COLO668 (cell line): ENCODE measurements around the gene TNS3.

Source experiments
- DNase-seq: peaks from one replicate; lab custom pipeline; 2025; ENCODE audit not compliant: unreplicated experiment; lab: John Stamatoyannopoulos, UW

The TNS3 gene

GRCh38 chr7:47526466-47526865 is 55.4 kb downstream of the TNS3 start:
- DNase-seq, result no peak

- no peak for DNase-seq
These were observed 56.8 kb downstream of the TNS3 start for GRCh38 chr7:47525066-47525623.

DNA sequence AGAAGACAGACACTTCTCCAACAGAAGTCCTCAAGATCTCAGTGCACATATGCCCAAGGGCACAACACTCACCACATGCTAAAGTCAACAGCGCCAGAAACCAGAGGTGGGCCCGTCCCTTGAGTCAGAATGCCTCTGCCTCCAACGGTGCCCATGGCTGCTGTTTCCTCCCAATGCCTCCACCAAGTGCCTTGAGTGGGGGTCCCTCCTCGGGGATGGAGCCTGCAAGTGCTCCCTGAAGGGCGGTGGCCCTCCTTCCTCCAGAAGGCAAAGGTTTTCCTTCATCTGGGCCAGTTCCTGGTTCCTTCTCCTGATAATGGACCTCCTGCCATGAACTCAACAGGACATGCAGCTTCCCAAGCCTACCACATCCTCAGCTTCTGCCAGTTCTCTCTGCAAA is 58.5 kb downstream of the TNS3 start:
- DNase-seq, result no peak

DNA sequence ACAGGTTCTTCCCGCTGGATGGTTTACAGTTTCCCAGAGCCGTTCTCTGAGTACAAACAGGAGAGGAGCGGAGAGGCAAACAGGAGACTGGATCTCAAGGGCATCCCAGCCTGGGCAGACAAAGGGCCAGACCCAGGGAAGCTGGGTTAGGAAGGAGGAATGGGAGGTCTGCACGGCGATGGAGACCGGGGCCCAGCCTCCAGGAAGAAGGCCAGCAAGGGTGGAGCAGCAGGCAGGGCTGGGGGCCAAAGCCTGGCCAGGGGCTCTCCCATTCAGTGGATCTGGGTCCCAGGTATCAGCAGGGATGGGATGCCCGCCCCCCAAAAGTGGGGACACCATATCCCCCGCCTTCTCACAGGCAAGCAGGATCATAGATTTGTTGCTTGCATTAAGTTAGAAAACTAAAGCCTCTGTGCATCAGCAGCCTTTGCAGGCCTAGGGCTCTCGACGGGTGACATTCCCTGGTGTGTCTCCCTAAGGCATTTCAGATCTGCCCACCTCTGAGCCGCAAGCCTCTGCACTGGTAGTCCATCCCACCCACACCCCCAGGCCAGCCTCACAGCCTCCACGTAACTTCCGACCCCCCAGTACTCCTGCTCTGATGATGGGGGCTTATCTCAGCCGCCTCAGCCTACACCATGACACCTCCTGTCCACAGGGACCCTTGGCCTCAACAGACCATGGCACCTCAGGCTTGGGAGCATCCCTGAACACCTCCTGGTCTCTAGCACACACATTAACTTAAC is 59.9 kb downstream of the TNS3 start:
- DNase-seq, result no peak

GRCh38 chr7:47521011-47521795 is 60.7 kb downstream of the TNS3 start:
- DNase-seq, result no peak

DNA sequence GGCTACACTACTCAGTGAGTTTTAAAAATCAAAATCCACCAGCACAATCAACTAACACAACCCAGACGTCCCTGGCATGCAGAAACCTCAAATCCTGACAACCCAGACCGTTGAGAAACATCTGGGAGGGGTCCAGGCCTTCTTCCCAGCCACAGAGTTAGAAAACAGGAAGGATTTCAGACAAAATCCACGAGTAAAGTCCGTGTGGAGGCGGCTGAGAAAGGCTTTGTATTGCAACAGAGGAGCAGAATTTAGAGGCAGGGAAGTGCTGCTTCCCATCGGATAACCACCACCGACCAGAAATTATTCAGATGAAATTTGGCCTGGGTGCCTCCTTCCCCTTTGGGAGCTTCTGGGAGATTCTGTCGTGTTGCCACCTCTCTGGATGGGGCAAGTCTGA is 61.5 kb downstream of the TNS3 start:
- DNase-seq, result no peak

GRCh38 chr7:47518827-47519226 is 63.1 kb downstream of the TNS3 start:
- DNase-seq, result no peak

- no peak for DNase-seq
These were observed 64.0 kb downstream of the TNS3 start for GRCh38 chr7:47517821-47518480.

DNA sequence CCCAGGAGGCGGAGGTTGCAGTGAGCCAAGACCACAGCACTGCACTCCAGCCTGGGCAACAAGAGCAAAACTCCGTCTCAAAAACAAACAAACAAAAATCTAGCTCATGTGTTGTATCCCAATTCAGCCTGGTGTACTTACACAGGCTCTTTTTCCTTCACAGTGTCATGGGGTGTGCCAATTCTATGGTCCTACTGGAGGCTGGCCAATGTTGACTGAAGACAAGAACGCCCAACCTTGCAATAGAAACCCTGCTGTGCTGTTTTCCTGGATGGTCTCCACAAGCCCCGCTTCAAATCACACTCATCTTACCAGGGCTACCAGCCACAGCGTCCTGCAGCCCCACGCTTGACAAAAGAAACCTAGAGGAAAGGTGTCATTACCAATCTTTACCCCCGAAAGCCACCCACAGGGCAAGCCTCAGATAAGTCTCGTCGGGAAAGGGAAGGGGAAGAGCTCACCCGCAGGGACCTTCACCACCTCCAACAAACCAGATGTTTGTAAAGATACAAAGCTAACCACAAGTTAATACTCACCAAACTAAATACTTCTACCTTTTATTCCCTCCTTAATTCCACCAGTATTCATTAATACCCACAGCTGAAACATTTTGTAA is 64.8 kb downstream of the TNS3 start:
- peak; percentile 31 for DNase-seq

DNA sequence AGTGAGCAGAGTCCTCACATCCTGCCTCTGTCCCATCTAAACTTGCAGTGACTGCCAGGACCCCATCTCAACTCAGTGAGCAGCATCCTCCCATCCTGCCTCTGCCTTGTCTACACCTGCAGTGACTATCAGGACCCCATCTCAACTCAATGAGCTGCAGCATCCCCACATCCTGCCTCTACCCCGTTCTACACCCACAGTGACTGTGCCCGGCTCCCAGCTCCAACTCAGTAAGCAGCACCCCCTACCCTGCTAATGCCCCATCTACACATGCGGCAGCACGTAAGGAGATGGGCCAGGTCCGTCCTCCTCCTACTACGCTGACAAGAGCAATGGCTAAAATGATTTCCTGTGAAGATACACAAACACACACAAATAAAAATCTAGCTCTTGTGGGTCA is 65.5 kb downstream of the TNS3 start:
- no peak for DNase-seq

DNA sequence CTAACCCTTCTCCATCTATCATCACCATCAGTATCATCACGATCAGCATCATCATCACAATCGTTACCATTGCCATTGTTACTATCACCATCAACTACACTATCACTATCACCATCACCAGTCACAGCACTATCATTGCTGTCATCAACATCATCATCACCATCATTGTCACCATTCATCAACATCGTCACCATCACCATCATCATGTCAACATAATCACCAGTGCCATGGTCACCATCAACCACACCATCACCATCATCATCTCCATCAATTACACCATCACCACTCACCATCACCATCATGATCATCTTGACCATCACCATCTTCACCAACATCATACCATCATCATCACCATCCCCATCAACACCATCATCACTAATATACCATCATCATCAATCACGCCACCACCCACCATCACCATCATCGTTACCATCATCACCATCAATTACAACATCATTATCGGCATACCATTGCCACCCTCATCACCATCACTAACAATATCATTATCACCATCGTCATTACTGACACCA is 66.5 kb downstream of the TNS3 start:
- DNase-seq, result no peak

- no peak for DNase-seq
These were observed 67.1 kb downstream of the TNS3 start for GRCh38 chr7:47514818-47515217.

DNA sequence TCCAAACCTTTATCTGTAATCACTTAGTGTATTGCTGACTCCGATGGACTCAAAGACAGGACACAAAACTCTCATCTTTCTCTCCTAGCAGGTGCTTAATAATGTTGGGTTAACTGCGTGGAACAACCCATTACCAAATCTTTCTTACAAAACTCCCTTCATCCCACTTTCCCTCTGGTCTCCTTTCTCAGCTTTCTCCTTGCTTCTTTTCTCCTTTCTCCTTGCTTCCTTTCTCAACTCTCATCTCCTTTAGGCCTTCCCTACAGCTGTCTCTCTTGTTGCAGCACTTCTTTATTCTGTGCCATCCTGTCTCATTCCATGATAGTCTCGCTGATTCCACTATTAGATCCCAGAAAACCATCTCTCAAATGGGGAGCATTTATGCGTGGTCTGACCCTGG is 67.5 kb downstream of the TNS3 start:
- DNase-seq, result no peak

GRCh38 chr7:47513741-47514241 is 68.1 kb downstream of the TNS3 start:
- DNase-seq, result no peak

GRCh38 chr7:47512481-47513176 is 69.3 kb downstream of the TNS3 start:
- DNase-seq, result no peak

GRCh38 chr7:47511699-47512370 is 70.1 kb downstream of the TNS3 start:
- no peak for DNase-seq

GRCh38 chr7:47510786-47511185 is 71.1 kb downstream of the TNS3 start:
- no peak for DNase-seq

DNA sequence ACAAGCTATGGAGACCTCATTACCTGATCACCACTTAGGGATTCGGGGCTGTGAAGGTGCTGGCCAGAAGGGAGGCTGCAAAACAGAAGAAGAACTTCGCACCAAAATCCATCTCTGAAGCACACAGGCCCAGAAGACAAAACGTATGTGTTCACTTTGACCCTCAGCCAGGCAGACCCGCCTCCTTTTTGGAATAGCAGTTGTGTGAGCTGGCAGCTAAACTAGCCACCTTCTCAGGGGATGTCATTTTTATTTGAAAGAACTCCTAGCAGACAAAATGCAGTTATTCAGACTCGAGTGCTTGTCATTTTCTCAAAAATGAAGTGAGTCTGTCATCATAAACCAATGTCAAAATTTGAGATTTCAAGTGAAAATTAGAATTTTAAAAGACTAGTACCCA is 71.7 kb downstream of the TNS3 start:
- no peak for DNase-seq

DNA sequence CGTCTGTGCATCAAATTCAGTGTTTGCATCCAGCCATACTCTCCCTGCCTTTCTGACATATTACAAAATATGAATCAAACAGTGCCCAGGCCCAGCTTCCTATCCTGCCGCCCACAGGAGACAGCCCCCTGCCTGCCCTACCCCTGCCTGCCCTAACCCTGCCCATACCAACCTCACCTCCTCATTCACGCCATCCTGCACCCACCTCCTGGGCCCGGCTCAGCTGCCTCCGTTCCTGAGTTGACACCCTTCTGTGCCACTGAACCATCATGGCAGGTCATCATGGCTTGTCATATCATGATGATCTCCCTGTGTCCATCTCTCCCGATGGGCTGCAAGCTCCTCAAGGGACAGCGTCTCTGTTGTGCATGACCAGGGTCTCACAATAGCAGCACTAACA is 72.3 kb downstream of the TNS3 start:
- no peak for DNase-seq
